ENCODE results near the gene NATD1.

The NATD1 gene

DNA sequence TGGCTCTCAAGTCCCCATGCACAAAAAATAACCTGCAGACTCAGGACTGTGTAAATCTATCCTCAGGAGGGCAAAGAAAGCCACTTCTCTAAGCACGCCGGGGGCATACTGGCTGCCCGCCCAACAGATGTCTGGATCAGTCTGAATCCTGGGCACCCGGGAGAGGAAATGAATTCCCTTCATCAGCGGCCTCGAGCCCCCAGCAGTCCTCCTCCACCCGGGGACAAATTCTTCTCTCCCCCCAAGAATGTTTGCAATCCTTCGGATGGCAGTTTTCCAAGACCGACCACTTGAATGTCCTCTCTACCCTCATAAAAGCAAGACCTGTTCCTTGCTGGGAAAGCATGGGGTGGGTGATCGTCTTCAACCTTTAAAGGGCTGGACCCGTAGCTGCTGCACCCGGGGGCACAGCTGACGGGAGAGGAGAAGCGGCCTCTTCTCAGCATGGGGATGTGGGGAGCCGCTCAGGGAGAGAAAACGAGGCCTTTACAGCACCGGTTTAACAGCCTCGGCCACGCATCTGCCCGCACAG lies 21.9 kb upstream of the NATD1 start:
- no peak for DNase-seq

DNA sequence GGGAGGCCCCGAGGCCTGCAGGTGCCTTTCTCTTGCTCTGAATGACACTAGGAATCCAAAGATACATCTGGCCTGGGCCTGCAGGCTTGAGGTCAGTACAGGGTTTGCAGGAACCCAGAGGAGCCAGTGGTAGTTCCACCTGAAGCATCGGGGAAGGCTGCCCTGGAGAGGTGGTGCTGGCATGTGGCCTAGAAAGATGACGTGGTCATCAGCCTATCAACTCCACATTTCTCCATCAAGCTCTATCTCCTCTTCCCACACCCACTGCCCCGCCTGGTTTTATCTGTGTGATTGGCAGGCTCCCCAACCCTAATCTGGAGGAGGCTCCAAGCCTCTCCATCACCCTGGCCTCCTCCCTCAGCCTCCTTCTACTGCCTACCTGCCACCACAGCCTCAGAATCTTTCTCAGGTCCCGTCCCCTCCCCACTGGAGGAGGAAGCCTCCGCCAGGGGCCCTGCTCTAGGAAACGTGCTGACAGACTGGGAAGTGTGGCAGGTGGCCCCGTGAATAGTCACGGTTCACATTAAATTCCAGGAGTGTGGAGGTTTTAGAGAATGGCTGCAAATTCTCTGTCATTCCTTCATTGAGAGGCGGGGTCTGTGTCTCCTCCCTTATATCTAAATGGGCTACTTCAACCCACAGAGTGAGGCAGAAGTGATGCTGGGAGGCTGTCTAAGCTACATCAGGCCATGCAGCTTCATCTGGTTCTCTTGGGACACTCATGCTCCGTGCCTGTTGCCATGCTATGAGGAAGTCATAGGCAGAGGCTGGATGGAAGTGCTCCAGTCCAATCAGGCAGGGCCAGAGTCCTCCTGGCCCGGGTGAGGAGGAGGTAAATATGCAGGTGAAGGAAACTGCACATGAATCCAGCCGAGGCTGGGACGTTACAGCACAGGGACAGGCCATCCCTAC lies 19.9 kb upstream of the NATD1 start:
- no peak for DNase-seq

DNA sequence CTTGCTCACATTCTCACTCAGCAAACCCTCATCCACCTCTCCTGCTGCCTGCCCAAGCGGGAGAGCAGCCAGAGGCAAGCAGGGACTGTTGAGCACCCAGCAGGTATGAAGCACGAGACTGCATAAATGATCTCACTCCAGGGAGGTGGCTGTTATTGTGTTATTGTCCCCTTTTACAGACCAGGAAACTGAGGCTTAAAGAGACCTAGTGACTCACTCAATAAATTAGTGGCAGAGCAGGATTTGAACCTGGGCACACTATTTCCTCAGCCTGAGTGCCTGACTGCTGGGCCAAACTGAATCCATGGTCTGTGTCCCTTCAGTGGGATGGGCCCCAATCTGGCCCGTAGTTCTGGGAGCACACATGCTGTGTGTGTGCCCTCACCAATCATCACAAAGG lies 19.0 kb upstream of the NATD1 start:
- DNase-seq = no peak

DNA sequence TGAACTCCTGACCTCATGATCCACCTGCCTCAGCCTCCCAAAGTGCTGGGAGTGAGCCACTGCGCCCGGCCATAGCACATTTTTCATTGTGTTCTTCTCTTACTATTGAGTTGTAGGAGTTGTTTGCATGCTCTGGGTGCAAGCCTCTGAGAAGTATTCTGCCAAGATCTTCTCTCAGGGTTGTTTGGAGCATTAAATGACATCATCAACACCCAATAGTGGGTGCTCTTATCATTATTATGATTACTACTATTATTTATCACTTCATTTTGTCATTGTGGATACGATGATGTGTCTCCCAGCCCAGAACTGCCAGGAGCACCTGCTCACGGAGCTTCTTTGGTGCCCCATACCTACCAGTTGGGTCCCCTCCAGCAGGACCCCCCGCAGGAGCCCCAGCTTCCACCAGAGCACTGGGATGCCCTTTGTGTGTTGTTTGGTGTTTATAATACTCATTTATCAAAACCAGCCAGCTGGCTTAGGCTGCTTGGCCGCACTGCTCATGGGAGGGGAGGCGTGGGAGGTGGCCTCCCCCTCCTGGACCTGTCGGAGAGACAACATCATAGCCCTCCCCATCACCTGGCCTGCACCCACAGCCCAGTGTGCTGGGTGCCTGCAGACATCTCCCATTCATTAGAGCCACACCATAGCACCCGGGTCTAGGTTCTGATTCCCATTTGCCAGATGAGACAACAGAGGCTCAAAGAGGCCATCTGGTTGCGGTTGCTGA lies 18.4 kb upstream of the NATD1 start:
- DNase-seq = no peak

DNA sequence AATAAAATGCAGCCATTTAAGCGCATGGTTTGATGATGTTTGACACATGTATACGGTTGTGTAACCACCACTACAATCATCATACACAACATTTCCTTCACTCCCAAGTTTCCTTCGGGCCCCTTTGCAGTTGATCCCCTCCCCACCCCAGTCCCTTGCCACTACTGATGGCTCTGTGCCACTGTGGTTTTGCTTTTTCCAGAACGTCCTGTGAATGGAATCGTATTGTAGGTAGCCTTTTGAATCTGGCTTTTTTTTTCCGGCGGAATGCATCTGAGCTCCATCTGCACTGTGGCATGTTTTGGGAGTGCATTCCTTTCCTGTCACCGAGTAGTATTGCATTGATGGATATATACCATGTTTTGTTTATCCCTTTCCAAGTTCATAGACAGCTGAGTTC lies 16.2 kb upstream of the NATD1 start:
- no peak for DNase-seq

DNA sequence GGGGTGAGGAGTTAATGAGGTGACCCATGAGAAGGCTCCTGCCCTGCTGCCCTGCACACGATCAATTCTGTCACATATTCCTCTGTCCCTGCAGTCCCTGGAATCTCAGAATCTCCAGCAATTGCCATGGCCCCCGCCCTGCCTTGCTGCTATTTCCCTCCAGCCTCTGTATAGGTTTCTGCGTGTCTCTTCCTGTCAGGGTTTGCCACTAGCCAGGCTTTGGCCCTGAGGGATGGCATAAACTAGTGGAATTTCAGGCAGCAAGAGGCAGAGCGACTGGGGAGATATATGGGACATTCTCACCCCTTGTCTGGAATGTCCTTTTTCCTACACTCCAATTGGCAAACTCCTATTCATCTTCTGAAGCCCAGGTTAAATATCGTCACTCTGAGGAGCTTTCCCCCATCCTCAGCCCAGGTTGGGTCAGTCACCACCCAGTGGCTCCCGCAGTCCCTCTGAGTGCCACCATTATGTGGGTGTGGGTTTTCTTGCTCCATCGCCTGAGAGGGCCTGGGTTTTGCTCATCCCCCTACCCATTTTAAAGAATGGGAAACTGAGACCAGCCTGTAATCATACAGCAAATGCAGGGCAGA lies 15.5 kb upstream of the NATD1 start:
- no peak for DNase-seq

DNA sequence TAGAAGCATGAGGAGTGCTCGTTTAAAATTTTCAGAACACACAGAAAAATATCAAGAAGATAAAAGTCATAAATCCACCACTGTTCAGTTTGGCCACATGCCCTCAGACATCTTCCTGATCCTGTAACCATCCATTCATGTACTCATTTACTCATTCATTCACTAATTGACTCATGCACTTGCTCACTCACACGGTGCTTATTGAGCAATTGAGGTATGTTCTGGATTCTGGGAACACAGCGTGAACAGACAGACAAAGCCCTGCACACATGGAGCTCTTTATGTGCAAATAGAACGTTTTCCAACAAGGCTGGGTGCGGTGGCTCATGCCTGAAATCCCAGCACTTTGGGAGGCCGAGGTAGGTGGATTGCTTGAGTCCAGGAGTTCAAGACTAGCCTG lies 10.2 kb upstream of the NATD1 start:
- peak; percentile 60 for DNase-seq

DNA sequence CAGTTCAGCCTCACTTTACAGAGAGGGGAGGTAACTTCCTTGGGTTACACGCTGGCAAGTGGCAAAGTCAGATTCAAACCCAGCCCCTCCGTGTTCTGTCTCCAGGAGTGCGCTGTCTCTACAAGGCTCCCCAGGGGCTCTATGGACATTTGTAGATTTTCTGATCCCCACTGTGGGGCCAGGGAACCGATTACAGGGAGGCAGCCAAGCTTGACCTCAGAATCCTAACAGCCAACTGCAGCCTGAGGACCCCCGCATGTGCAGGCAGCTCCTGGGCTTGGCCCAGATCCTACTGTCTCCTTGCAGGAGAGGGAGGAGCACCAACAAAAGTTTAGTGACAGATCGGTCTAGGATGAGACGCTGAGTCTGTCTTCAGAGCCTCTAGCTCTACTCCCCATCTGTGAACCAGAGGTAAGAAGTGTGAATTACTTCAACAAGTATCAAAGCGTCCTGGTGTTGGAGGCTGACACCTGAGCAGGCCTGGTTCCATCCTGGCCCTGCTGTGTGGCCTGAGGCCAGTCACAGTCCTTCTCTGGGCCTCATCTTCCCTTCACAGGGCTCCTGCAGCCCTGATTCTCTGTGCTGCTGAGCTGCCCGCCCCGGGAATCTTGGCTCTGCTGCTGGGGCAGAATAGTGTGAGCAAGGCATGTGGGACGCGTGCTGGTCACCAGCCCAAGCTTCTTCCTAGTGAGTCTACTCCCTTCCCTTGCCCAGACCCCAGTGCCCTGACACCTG lies 9.2 kb upstream of the NATD1 start:
- DNase-seq = no peak

DNA sequence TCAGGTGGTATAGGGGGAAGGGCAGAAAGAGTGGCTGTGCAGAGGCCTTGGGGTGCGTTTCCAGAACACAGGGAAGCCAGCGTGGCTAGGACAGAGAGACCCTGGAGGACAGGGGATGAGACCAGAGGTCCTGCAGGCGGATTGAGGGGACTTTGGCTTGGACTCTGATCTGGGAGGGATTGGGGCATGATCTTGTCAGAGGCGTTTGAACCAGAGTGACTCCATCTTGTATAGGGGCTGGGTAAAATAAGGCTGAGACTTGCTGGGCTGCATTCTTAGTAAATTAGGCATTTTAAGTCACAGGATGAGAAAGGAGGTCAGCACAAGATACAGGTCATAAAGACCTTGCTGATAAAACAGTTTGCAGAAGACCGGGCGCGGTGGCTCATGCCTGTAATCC lies 5.4 kb upstream of the NATD1 start:
- DNase-seq = no peak

DNA sequence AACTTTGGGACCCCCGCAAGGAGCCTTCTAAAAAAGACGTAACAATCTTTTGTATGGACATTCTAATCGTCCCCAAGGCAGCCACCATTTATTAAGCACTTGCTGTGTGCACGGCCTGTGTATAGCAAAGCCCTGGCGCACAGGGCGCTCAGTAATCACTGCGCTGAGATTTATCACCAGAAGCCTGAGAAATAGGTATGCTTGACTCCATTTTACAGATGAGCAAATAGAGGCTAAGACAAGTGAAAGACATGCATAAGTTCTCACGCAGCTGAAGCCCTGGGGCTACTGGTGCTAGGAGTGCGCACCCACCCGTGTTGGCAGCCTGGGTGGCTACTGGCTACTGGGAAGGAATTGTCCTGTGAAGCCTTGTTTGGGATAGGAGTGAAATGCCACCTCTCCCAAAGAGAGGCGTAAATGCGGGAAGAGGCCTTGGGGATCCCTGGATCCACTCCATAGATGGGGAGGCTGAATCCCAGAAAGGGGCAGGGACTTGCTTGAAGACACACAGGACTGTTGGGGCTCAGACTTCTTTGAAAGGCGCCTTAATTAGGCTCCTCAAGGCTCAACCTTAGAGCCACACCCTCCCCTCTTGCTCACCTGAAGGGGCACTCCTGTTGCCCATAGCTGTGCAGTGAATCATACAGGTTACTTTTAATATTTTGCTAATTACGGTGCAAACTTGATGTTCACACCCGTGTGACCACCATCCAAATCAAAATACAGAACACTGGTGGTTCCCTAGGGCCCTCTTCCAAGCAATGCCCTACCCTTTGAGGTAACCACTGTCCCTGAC lies 634 bp upstream of the NATD1 start:
- DNase-seq = no peak

DNA sequence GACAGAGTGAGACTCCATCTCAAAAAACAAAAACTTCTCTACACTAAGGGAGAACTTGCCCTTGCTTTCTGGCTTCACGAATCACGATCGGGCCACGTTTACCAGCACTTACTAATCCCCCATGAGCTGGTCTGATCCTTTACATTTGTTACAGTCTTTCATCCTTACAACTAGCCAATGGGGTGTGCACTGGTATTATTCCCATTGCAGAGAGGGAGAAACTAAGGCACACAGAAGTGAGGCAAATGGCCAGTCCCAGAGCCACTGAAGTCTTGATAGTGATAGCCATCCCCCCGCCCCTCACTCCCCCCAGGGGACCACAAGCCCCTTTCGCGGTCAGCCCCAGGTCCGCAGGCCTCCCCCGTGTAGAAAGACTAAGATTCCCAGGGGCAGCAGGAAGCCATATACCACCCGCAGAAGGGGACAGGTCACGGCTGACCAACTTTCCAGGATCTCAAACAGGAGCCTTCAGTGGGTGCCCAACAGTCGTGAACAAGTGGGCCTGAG lies 868 bp downstream of the NATD1 start:
- no peak for DNase-seq

DNA sequence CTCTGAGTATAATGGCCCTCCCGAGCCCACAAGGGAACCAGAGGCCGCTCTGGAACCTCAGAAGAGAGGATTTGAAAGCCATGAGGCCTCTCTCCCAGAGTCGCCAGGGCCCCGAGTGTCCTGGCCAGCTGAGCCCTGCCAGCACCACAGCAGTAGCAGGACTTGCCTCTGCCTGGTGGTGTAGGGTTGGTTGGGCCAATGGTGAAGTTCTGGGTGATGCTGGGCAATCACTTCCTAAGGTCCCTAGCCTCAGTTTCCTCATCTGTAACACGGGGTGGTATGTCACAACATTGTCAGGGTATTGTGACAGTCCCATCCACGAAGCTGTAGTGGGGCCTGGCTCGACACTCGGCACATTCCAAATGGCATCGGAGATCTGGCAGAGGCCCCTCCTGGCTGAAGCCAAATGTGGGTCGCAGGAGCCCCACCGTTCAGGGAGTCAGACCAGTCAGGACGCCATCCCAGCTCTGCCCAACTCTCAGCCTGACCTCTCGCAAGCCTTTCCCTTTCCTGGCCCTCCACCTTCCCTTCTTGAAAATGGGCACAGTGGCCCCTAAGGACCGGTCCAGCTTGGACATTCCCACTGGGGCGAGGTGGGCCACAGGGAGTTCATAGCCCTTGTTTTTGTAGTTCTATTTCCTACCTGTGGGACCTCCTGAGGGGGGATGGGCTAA lies 1.7 kb downstream of the NATD1 start:
- no peak for DNase-seq

DNA sequence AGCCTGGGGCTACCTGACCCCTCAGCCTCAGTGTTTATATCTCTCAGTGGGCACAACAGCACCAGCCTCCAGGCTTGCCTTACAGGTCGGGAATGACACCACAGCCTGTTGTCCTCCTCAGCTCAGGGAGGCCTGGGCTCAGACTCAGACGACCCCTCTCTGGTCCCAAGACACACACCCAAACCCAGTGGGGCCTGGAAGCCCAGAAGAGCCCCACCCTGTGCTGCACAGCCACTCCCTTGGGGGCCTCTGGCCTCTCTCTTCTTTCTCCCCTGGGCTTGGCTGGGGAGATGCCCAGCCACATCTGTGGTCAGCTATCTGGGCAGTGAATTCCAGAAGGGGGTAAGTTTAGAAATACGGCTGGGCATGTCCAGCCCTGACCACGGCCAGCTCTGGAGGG lies 2.4 kb downstream of the NATD1 start:
- DNase-seq = no peak

DNA sequence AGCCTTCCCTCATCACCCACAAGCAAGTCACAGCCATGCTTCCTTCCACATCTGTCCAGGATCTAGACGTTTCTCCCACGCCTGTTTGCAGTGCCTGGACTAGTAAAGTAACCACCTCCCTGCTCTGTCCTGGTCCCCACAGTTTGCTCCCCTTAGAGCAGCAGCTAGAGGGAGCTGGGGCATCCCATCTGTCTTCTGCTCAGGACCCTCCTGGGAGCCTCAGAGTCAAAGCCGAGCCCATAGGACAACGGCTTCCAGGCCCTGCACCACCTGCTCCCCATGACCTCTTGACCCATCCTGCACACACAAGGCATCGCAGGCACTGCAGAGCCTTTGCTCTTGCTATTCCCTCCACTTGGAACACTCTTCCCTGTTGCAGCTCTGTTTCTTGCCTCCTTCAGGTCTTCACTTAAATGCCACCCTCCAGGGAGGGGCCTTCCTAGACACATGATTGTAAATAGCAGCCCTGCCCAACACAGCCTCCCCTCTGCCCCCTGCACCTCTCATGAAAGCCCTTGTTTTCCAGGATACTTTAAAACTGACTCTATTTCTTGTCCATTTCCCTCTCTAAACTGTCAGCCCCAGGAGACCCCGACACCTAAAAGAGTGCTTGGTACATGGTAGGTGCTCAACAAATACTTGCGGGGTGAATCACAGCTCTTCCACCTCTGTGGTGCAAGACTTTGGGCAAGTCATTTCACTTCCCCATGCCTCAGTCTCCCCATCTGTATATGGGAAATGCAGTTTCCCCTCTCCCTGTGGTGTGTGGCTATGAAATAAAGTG lies 3.1 kb downstream of the NATD1 start:
- DNase-seq = no peak

DNA sequence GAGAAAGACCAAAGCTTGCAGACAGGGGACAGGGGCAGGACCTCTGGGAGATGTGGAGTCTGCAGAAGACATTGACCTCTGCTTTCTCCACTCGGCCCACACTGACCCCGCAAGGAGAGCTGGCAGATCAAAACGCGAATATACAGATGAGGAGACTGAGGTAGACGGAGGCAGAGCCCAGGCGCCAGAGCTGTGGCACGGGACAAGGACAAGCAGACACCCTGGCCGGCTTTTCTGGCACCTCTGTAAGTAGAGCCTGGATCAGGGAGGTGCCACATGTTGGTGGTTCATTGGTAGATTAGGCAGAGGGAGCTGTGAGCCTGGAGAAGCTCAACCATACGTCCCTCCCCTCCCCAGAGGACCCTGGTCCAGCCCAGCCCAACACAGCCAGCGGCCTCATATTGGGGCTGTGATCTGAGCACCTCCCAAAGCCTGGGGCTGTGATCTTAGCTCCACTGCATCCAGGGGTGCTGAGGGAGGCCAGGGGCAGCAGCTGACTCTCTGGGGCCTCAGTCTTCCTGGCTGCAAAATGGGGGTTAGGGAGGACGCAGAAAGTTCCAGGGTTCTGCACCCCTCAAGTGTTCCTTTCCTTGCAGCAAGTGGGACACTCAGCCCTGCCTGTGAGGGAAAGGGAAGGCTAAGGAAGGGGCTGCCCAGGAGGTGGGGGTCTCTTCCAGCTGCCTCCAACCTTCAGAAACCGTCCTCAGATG lies 4.0 kb downstream of the NATD1 start:
- DNase-seq = no peak

DNA sequence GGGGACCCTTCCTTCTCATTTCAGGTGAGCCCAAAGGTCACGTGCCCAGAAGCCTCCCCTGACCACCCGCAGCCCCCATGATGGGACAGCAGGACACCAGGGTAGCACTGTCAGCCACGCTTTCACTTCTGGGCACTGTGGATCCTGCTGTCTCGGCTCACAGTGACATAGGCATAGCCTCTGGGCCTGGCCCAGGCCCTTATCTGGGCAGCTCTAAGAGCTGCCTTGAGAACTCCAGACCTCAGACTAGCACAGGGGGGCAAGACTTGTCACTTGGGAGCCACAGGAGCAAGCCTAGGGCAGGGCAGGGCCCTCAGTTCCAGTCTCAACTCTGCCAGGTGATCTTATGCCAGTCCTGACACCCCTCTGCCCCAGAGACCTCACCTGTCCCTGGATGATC lies 4.7 kb downstream of the NATD1 start:
- DNase-seq = no peak

DNA sequence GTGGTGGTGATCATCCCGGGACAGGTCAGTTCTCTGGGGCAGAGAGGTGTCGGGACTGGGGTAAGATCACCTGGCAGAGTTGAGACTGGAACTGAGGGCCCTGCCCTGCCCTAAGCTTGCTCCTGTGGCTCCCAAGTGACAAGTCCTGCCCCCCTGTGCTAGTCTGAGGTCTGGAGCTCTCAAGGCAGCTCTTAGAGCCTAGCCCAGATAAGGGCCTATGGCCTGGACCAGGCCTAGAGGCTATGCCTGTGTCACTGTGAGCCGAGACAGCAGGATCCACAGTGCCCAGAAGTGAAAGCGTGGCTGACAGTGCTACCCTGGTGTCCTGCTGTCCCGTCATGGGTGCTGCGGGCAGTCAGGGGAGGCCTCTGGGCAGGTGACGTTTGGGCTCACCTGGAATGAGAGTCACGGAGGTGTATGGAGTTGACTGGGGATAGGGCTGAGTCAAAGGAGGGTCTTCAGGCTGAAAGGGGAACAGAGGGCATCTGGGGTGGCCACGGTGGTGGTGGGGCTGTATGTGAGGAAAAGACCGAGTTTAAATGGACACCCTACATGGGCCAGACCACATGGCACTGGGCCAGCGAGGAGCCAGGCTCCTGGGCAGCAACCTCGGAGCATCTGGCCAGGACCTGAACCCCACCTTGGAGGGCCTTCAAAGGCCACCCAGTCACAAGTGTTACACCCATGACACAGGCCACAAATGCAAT lies 5.5 kb downstream of the NATD1 start:
- DNase-seq = no peak

DNA sequence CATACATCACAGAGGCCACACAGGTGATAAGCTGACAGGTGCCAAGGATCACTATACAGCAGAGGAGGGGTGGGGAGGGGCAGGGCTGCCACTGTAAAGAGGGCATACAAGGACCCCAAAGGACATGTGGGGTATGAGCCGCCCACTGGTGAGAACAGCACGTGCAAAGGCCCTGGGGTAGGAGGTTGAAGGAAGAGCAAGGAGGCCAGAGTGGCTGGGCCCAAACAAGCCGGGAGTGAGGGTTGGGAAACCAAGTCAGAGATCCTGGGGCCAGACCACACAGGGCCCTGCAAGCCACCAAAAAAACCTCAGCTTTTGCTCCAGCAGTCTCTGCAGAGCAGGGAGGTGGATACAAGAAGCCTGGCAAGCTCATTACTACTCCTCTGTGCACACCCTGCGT lies 6.5 kb downstream of the NATD1 start:
- DNase-seq = no peak

DNA sequence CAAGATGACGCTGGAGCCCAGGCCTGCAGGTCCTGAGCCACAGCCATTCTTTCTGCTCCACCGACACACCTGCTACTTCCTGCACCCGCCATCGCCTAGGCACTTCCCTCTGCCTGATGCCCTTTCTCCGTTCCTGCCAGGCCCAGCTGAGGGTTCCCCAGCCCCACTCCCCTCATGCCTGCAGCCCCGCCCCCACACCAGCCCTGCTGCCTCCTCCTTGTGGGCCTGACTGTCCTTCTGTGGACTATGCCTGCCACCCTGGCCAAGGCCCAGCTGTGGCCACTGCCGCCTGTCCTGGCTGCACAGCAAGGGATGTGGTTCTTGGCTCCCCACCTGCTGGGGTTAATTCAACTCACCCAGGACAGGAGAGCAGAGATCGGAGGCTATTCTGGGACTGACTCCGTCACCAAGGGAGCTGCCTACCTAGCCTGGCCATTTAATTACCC lies 7.5 kb downstream of the NATD1 start:
- DNase-seq = no peak

Data from activated CD4-positive, alpha-beta T cell treated with anti-CD3 and anti-CD28 coated beads, Interleukin-2, Interleukin-6, amounts not matched to agents 100 ng/mL and 50 ng/mL, durations not matched to agents 16 hours and 8 hours (primary cell).